HFFc6 (cell line): ENCODE results near the gene HLA-G. TPM values are rescaled to one million over a fixed set of nuclear protein-coding genes. Genes with fewer than 3 reads are reported as not detected.

Experiments used
- DNase-seq: peaks from one replicate; pipeline ENCODE4 v3.0.0-alpha.2; 2018
- H3K27ac Mint-ChIP-seq: 2 replicates; pipeline ENCODE4 v1.8.0; 2020; ENCODE audit warnings: mild to moderate bottlenecking, mixed read lengths
- H3K27me3 Mint-ChIP-seq: 2 replicates; pipeline ENCODE4 v1.8.0; 2021; ENCODE audit warnings: mild to moderate bottlenecking, moderate library complexity, mixed read lengths; ENCODE audit not compliant: insufficient read depth
- H3K36me3 Mint-ChIP-seq: 2 replicates; pipeline ENCODE4 v1.8.0; 2021; ENCODE audit warnings: low read depth, mixed read lengths
- H3K4me1 Mint-ChIP-seq: 2 replicates; pipeline ENCODE4 v1.8.0; 2020; ENCODE audit warnings: low read depth, mixed read lengths
- H3K4me3 Mint-ChIP-seq: 2 replicates; pipeline ENCODE4 v1.8.0; 2020; ENCODE audit warnings: mild to moderate bottlenecking, moderate library complexity, mixed read lengths
- H3K9me3 Mint-ChIP-seq: 2 replicates; pipeline ENCODE4 v1.8.0; 2020; ENCODE audit warnings: mild to moderate bottlenecking, mixed read lengths
- CTCF ChIP-seq: fragments of 200-600 bp; sonication (generic); IDR thresholded peaks from 2 replicates; pipeline ENCODE4 v1.5.0; 2021; ENCODE audit warnings: antibody characterized with exemption, mild to moderate bottlenecking
- total RNA-seq, 6 experiments: library from RNA; stranded (reverse); fragmentation: NEBNext Ultra II Directional; extraction: Animal tissue kit (Norgen Biotek cat#: 25700); gene quantifications; 2 replicates in 1 of 6; 3 replicates in 5 of 6; pipeline ENCODE4 v1.2.3, GENCODE V29; 2021

HLA-G gene
- total RNA-seq, 6 experiments from 2014 or later, result 0.16 to 0.48 (median 0.24) TPM; not detected in 2

DNA sequence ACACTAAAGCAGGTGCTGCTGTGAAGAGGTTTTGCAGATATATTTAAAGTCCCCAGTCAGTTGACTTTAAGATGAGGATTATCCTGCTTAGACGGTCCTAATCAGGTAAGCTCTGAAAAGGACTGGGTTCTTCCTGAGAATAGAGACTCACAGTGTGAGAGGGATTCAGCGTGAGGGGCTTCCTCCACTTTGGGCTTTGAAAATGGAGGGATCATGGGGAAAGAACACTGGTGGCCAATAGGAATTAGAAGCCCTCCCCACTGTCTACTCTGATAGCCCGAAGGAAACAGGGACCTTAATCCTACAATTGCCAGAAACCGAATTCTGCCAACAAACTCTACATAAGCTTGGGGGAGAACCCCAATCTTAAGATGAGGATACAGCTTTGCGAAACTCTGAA, 29.7 kb upstream of the HLA-G start:
- Mint-ChIP-seq H3K27ac (peak overlapping the region; percentile 92; the same call in 1 of the 2 replicates), H3K4me1 (peaks cover 31% of the 10 kb centered on the region), H3K4me3 (no peak overlapping the region), H3K9me3 (no peaks in the 10 kb centered on the region), H3K36me3 (no peaks in the 10 kb centered on the region), H3K27me3 (peaks cover 26% of the 10 kb centered on the region)
- no peak for DNase-seq
- TF ChIP-seq CTCF, result no peak

DNA sequence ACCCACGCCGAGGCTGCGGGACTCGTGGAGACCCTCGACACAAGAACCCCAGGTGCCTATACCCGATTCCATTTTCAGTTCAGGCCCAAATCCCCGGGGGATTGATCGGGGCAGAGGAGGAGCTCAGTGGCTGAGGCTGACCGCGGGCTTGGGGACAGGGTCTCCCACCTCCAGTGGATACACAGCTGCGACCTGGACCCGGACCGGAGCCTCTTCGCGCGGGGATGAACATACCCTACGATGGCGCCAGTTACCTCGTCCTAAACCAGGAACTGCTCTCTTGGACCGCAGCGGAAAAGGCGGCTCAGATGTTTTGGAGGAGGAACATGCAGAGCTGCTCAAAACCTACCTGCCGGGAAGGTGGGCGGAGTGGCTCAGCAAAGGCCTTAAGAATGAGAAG, 27.4 kb upstream of the HLA-G start:
- no peak overlapping the region for H3K4me3 Mint-ChIP-seq
- peaks cover 27% of the 10 kb centered on the region for H3K4me1 Mint-ChIP-seq
- H3K9me3 Mint-ChIP-seq, result no peaks in the 10 kb centered on the region
- no peak for TF ChIP-seq CTCF
- DNase-seq, result no peak
- peaks cover 17% of the 10 kb centered on the region for H3K27me3 Mint-ChIP-seq
- H3K27ac Mint-ChIP-seq, result no peak overlapping the region
- H3K36me3 Mint-ChIP-seq, result no peaks in the 10 kb centered on the region

GRCh38 chr6:29806387-29806786, 21.2 kb upstream of the HLA-G start:
- no peaks in the 10 kb centered on the region for H3K9me3 Mint-ChIP-seq
- H3K36me3 Mint-ChIP-seq, result no peaks in the 10 kb centered on the region
- DNase-seq, result no peak
- TF ChIP-seq CTCF, result no peak
- no peak overlapping the region for H3K4me3 Mint-ChIP-seq
- H3K27ac Mint-ChIP-seq, result no peak overlapping the region
- peaks cover 19% of the 10 kb centered on the region for H3K27me3 Mint-ChIP-seq
- no peaks in the 10 kb centered on the region for H3K4me1 Mint-ChIP-seq

DNA sequence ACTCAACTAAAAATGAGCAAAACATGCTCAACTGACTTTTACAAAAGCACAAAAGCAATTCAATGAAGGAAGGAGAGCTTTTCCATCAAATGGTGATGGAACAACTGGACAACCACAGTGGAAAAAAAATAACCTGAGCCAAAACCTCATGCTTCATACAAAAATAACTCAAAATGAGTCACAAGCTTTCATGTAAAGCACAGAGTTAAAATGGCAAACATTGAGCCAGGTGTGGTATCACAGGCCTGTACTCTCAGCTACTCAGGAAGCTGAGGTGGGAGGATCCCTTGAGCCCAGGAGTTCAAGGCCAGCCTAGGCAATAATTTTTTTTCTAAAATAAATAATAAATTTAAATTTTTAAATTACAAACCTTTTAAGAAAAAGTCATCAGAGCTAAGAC, 18.4 kb upstream of the HLA-G start:
- no peak overlapping the region for H3K4me3 Mint-ChIP-seq
- no peak for TF ChIP-seq CTCF
- H3K36me3 Mint-ChIP-seq, result no peaks in the 10 kb centered on the region
- peaks cover 13% of the 10 kb centered on the region for H3K4me1 Mint-ChIP-seq
- H3K9me3 Mint-ChIP-seq, result no peaks in the 10 kb centered on the region
- DNase-seq, result no peak
- H3K27me3 Mint-ChIP-seq, result peaks cover 10% of the 10 kb centered on the region
- no peak overlapping the region for H3K27ac Mint-ChIP-seq

DNA sequence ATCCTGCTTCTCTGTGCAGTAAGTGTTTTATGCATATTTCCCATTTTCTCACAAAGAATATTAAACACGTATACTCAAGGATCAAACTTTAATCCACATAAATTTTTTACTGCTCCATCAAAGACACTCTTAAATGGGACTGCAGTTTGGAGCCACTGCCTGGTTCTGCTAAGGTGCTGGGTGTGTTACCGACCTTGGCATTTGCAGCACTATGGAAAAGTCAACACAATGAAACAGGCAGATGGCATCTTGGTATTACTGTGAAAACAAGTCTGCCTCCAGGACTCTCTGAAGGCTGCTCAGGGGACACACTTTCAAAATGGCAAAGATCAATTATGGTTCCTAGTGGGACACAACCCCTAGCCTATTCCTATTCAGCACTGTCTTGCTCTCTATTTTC, 17.3 kb upstream of the HLA-G start:
- H3K9me3 Mint-ChIP-seq, result no peaks in the 10 kb centered on the region
- TF ChIP-seq CTCF, result no peak
- H3K27ac Mint-ChIP-seq, result no peak overlapping the region
- DNase-seq, result no peak
- peaks cover 10% of the 10 kb centered on the region for H3K27me3 Mint-ChIP-seq
- peaks cover 13% of the 10 kb centered on the region for H3K4me1 Mint-ChIP-seq
- H3K36me3 Mint-ChIP-seq, result no peaks in the 10 kb centered on the region
- no peak overlapping the region for H3K4me3 Mint-ChIP-seq

DNA sequence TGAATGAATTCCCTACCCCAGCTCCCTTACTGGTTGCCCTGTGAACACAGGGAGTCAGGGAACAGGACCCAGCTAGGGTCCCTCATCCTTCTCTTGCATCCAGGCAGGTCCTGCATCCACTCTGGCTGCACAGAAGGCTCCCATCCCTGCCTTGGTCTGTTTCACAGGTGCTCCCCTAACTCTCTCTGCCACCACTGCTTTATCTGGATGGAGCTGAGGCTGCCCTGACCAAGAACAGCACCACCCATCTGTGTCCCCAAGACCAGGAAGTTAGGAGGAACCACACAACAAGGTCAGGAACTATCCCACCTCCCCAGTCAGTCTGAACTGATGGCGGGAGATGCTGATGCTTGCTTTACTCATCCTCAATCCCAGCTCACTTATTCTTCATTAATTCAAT, 16.2 kb upstream of the HLA-G start:
- H3K4me1 Mint-ChIP-seq, result peaks cover 13% of the 10 kb centered on the region
- no peak overlapping the region for H3K4me3 Mint-ChIP-seq
- DNase-seq, result no peak
- TF ChIP-seq CTCF, result no peak
- no peaks in the 10 kb centered on the region for H3K36me3 Mint-ChIP-seq
- H3K9me3 Mint-ChIP-seq, result no peaks in the 10 kb centered on the region
- H3K27me3 Mint-ChIP-seq, result peaks cover 10% of the 10 kb centered on the region; the same call in 1 of the 2 replicates
- H3K27ac Mint-ChIP-seq, result no peak overlapping the region
